HepG2 (cell line): ENCODE data around the gene WDR5B. TPM values are rescaled to one million over a fixed set of nuclear protein-coding genes. Genes with fewer than 3 reads are reported as not detected.

Source experiments
- ARHGAP35 ChIP-seq: sonication (generic); formaldehyde crosslinking; IDR thresholded peaks from 2 replicates; pipeline ENCODE4 v1.9.0; 2022; ENCODE audit warnings: mild to moderate bottlenecking, inconsistent platforms, moderate library complexity, missing genetic modification reagents, borderline replicate concordance
- ARNT2 ChIP-seq: sonication (generic); formaldehyde crosslinking; IDR thresholded peaks from 2 replicates; pipeline ENCODE4 v1.8.0; 2022; ENCODE audit warnings: mild to moderate bottlenecking, low read depth, missing genetic modification reagents, moderate library complexity
- FOXK1 ChIP-seq: sonication (generic); formaldehyde crosslinking; IDR thresholded peaks from 2 replicates; pipeline ENCODE4 v1.4.0; 2020; ENCODE audit warnings: low read depth, missing genetic modification reagents, borderline replicate concordance
- PLSCR1 ChIP-seq: sonication (generic); formaldehyde crosslinking; IDR thresholded peaks from 2 replicates; pipeline ENCODE4 v1.5.0; 2020; ENCODE audit warnings: missing genetic modification reagents, mild to moderate bottlenecking, borderline replicate concordance
- ZNF160 ChIP-seq: sonication (generic); formaldehyde crosslinking; IDR thresholded peaks from 2 replicates; pipeline ENCODE4 v1.8.0; 2022; ENCODE audit warnings: mild to moderate bottlenecking, inconsistent platforms, missing genetic modification reagents
- ZNF362 ChIP-seq: sonication (generic); formaldehyde crosslinking; IDR thresholded peaks from 2 replicates; pipeline ENCODE4 v1.4.0; 2020; ENCODE audit warnings: missing genetic modification reagents, mild to moderate bottlenecking, borderline replicate concordance
- ZNF616 ChIP-seq: sonication (generic); formaldehyde crosslinking; IDR thresholded peaks from 2 replicates; pipeline ENCODE4 v1.5.0; 2020; ENCODE audit warnings: low read depth, mild to moderate bottlenecking, missing genetic modification reagents
- ZNF746 ChIP-seq: sonication (generic); formaldehyde crosslinking; IDR thresholded peaks from 2 replicates; pipeline ENCODE4 v1.8.0; 2022; ENCODE audit warnings: mild to moderate bottlenecking, missing genetic modification reagents
- ZNF761 ChIP-seq: sonication (generic); formaldehyde crosslinking; conservative IDR thresholded peaks from 2 replicates; pipeline ENCODE4 v1.4.0; 2020; ENCODE audit warnings: mild to moderate bottlenecking, missing genetic modification reagents
- ZSCAN5A ChIP-seq: sonication (generic); formaldehyde crosslinking; IDR thresholded peaks from 2 replicates; pipeline ENCODE4 v1.8.0; 2022; ENCODE audit warnings: mild to moderate bottlenecking, missing genetic modification reagents, borderline replicate concordance
- polyA plus RNA-seq, 8 experiments: library from polyadenylated mRNA; depleted of rRNA in 3 of 8; stranded (reverse) in 7 of 8; unstranded in 1 of 8; fragments of >200 nt; fragmentation: Illumina TruSeq in 4 of 8; extraction: Trizol in 4 of 8; gene quantifications; 2 replicates each; pipeline versions ENCODE4 v1.2.1 to v1.2.3, GENCODE V29; 2011 to 2016; ENCODE audit warnings: low read depth in 4 of 8, missing spikeins in 1 of 8, mixed read lengths in 1 of 8; ENCODE audit not compliant: insufficient read depth in 1 of 8
- total RNA-seq, 5 experiments: library from RNA; depleted of rRNA; stranded (reverse); fragments of >200 nt; fragmentation: Illumina TruSeq; extraction: Trizol; gene quantifications; 2 replicates each; pipeline ENCODE4 v1.2.3, GENCODE V29; 2016; ENCODE audit warnings: low read depth in 1 of 5
- TF ChIP-seq, protein P1 (sequence below), 2 experiments: IDR thresholded peaks; 2 replicates each; pipeline ENCODE4 v1.6.1; 2011 to 2012; ENCODE audit warnings: low read length in 2 of 2, borderline replicate concordance in 1 of 2, low read depth in 1 of 2, mild to moderate bottlenecking in 1 of 2, moderate library complexity in 1 of 2
- TF ChIP-seq, protein P2 (sequence below): sonication (generic); formaldehyde crosslinking; conservative IDR thresholded peaks from 2 replicates; pipeline ENCODE4 v1.8.0; 2022; ENCODE audit warnings: mild to moderate bottlenecking, moderate library complexity, missing genetic modification reagents
- TF ChIP-seq, protein P3 (sequence below): sonication (generic); formaldehyde crosslinking; IDR thresholded peaks from 2 replicates; pipeline ENCODE4 v1.5.1; 2020; ENCODE audit warnings: mild to moderate bottlenecking, missing genetic modification reagents

WDR5B gene
- total and polyA plus RNA-seq, 2 of the 13 experiments (the other 11 are each of a cell fraction or from before 2014, with no cell fraction given), result 2.5 to 3.6 TPM

- TF ChIP-seq ZSCAN5A, result peak; percentile 80; the same call in 1 of the 2 replicates
- TF ChIP-seq, protein P1, sequence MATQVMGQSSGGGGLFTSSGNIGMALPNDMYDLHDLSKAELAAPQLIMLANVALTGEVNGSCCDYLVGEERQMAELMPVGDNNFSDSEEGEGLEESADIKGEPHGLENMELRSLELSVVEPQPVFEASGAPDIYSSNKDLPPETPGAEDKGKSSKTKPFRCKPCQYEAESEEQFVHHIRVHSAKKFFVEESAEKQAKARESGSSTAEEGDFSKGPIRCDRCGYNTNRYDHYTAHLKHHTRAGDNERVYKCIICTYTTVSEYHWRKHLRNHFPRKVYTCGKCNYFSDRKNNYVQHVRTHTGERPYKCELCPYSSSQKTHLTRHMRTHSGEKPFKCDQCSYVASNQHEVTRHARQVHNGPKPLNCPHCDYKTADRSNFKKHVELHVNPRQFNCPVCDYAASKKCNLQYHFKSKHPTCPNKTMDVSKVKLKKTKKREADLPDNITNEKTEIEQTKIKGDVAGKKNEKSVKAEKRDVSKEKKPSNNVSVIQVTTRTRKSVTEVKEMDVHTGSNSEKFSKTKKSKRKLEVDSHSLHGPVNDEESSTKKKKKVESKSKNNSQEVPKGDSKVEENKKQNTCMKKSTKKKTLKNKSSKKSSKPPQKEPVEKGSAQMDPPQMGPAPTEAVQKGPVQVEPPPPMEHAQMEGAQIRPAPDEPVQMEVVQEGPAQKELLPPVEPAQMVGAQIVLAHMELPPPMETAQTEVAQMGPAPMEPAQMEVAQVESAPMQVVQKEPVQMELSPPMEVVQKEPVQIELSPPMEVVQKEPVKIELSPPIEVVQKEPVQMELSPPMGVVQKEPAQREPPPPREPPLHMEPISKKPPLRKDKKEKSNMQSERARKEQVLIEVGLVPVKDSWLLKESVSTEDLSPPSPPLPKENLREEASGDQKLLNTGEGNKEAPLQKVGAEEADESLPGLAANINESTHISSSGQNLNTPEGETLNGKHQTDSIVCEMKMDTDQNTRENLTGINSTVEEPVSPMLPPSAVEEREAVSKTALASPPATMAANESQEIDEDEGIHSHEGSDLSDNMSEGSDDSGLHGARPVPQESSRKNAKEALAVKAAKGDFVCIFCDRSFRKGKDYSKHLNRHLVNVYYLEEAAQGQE (IDR thresholded peaks at IDR 0.05; ENCODE audit: borderline replicate concordance in 1 of 2, low read depth in 1 of 2, low read length in 2 of 2), result peak in 1 of 2 experiments; percentile 72; a peak in 2 of 4 replicates
- TF ChIP-seq ARNT2 (CRISPR knock-in tag), result peak; percentile 65
- no peak for TF ChIP-seq FOXK1 (CRISPR knock-in tag)
- 0 out of 2 replicates have a peak, but pooled peaks have one; percentile 64 for TF ChIP-seq ARHGAP35 (CRISPR knock-in tag)
- TF ChIP-seq PLSCR1 (CRISPR knock-in tag), result no peak
- TF ChIP-seq, protein P2, sequence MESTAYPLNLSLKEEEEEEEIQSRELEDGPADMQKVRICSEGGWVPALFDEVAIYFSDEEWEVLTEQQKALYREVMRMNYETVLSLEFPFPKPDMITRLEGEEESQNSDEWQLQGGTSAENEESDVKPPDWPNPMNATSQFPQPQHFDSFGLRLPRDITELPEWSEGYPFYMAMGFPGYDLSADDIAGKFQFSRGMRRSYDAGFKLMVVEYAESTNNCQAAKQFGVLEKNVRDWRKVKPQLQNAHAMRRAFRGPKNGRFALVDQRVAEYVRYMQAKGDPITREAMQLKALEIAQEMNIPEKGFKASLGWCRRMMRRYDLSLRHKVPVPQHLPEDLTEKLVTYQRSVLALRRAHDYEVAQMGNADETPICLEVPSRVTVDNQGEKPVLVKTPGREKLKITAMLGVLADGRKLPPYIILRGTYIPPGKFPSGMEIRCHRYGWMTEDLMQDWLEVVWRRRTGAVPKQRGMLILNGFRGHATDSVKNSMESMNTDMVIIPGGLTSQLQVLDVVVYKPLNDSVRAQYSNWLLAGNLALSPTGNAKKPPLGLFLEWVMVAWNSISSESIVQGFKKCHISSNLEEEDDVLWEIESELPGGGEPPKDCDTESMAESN (CRISPR knock-in tag), result peak; percentile 79; the same call in 1 of the 2 replicates
- TF ChIP-seq ZNF160 (CRISPR knock-in tag), result no peak; the same call in 1 of the 2 replicates
- peak; percentile 64; the same call in 1 of the 2 replicates for TF ChIP-seq ZNF616
- no peak; the same call in none of the 2 replicates for TF ChIP-seq ZNF761 (CRISPR knock-in tag)
- peak; percentile 67; the same call in 1 of the 2 replicates for TF ChIP-seq ZNF746
- TF ChIP-seq, protein P3, sequence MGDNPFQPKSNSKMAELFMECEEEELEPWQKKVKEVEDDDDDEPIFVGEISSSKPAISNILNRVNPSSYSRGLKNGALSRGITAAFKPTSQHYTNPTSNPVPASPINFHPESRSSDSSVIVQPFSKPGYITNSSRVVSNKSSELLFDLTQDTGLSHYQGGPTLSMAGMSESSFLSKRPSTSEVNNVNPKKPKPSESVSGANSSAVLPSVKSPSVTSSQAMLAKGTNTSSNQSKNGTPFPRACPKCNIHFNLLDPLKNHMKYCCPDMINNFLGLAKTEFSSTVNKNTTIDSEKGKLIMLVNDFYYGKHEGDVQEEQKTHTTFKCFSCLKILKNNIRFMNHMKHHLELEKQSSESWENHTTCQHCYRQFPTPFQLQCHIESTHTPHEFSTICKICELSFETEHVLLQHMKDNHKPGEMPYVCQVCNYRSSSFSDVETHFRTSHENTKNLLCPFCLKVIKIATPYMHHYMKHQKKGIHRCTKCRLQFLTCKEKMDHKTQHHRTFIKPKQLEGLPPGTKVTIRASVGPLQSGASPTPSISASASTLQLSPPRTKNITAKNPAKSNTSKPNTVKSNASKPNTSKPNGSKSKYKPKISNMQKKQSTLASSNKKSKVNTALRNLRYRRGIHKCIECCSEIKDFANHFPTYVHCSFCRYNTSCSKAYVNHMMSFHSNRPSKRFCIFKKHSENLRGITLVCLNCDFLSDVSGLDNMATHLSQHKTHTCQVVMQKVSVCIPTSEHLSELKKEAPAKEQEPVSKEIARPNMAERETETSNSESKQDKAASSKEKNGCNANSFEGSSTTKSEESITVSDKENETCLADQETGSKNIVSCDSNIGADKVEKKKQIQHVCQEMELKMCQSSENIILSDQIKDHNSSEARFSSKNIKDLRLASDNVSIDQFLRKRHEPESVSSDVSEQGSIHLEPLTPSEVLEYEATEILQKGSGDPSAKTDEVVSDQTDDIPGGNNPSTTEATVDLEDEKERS (CRISPR knock-in tag), result 0 out of 2 replicates have a peak, but pooled peaks have one; percentile 26
- TF ChIP-seq ZNF362, result peak; percentile 55; the same call in 1 of the 2 replicates
Observed at GRCh38 chr3:122382888-122383666, 32.8 kb downstream of the WDR5B start, which contains the start of gene MIX23 (continued).
